NCI-H345 (cell line): Measurements from ENCODE around the gene NID2.

Experiments used
- DNase-seq: peaks from one replicate; lab custom pipeline; 2025; lab: John Stamatoyannopoulos, UW

The NID2 gene

GRCh38 chr14:52029881-52030280, 39.0 kb downstream of the NID2 start:
- no peak for DNase-seq

- no peak for DNase-seq
Observed at GRCh38 chr14:52026901-52027300, 42.0 kb downstream of the NID2 start.

- no peak for DNase-seq
Observed at GRCh38 chr14:52026017-52026660, 42.7 kb downstream of the NID2 start.

GRCh38 chr14:52025310-52025709, 43.5 kb downstream of the NID2 start:
- DNase-seq = no peak

GRCh38 chr14:52023518-52023917, 45.3 kb downstream of the NID2 start:
- DNase-seq = no peak

- no peak for DNase-seq
Observed at GRCh38 chr14:52021957-52022600, 46.8 kb downstream of the NID2 start.

- DNase-seq = no peak
Observed at GRCh38 chr14:52020866-52021717, 47.8 kb downstream of the NID2 start.

- no peak for DNase-seq
Observed at GRCh38 chr14:52020161-52020714, 48.6 kb downstream of the NID2 start.

GRCh38 chr14:52018970-52019369, 49.9 kb downstream of the NID2 start:
- DNase-seq = no peak

- no peak for DNase-seq
Observed at GRCh38 chr14:52018252-52018651, 50.6 kb downstream of the NID2 start.

GRCh38 chr14:52015411-52016030, 53.3 kb downstream of the NID2 start:
- DNase-seq = no peak

GRCh38 chr14:52014601-52015267, 54.1 kb downstream of the NID2 start:
- DNase-seq = no peak

GRCh38 chr14:52013984-52014600, 54.8 kb downstream of the NID2 start:
- DNase-seq = no peak

- DNase-seq = no peak
Observed at GRCh38 chr14:52012635-52013034, 56.2 kb downstream of the NID2 start.

GRCh38 chr14:52011523-52011922, 57.3 kb downstream of the NID2 start:
- DNase-seq = no peak

- DNase-seq = no peak
Observed at GRCh38 chr14:52010173-52010693, 58.6 kb downstream of the NID2 start.

- DNase-seq = no peak
Observed at GRCh38 chr14:52008136-52008535, 60.7 kb downstream of the NID2 start.

- DNase-seq = no peak
Observed at GRCh38 chr14:52007637-52008036, 61.2 kb downstream of the NID2 start.

GRCh38 chr14:52007211-52007610, 61.6 kb downstream of the NID2 start:
- no peak for DNase-seq

- DNase-seq = no peak
Observed at GRCh38 chr14:52006361-52006760, 62.5 kb downstream of the NID2 start.

GRCh38 chr14:52005625-52006024, 63.2 kb downstream of the NID2 start:
- DNase-seq = no peak
